Measurements from ENCODE around the gene GALNT18. TPM values are rescaled to one million over a fixed set of nuclear protein-coding genes. Genes with fewer than 3 reads are reported as not detected.

The GALNT18 gene
- total RNA-seq, 1 donor from 2014 or later, result not detected

- intact Hi-C loops (cut with micrococcal nuclease), result no loop called here
- POLR2A ChIA-PET, result no interaction called here
- H3K36me3 Mint-ChIP-seq (ENCODE audit: low read depth), result no peaks in the 10 kb centered on the region
- H3K4me1 Mint-ChIP-seq, result no peaks in the 10 kb centered on the region
- H3K27ac Mint-ChIP-seq, result no peak overlapping the region
- ATAC-seq (ENCODE audit: low read depth) (no peak), DNase-seq (no peak)
- H3K4me3 Mint-ChIP-seq, result no peak overlapping the region
- CTCF ChIA-PET, result no interaction called here
- no peaks in the 10 kb centered on the region for H3K9me3 Mint-ChIP-seq
- TF ChIP-seq CTCF (IDR thresholded peaks at IDR 0.05), result no peak
- H3K27me3 Mint-ChIP-seq, result peaks cover 10% of the 10 kb centered on the region
Observed at GRCh38 chr11:11660363-11660740, 38.5 kb upstream of the GALNT18 start.

DNA sequence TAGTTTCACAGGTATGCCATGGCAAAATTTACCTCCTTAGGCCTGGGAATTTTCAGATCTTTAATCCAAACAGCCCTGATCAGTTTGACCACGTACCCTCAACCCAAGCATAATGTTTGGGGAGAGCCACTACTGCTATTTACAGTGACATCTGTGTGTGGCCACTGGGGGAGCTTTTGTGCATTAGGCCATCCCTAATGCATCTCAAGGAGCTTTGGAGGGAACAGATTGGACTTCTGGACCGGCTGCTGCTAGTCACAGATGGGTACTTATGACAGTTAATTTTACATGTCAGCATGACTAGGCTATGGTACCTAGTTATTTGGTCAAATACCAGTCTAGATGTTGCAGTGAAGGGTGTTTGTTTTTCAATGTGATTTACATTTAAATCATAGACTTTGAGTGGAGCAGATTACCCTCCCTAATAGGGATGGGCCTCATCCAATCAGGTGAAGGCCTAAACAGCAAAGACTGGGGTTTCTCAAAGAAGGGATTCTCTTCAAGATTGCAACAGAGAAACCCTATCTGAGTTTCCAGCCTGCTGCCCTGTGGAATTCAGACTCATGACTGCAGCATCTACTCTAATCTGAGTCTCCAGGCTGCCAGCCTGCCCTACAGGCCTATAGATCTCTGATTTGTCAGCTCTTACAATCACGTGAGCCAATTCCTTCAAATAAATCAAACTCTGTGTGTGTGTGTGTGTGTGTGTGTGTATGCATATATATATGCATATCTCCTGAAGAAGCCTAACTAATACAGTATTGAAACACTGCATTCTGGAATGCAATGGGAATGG is 38.0 kb upstream of the GALNT18 start:
- Mint-ChIP-seq H3K9me3 (no peaks in the 10 kb centered on the region), H3K27me3 (peaks cover 13% of the 10 kb centered on the region), H3K27ac (no peak overlapping the region), H3K4me1 (no peaks in the 10 kb centered on the region), H3K4me3 (no peak overlapping the region), H3K36me3 (ENCODE audit: low read depth) (no peaks in the 10 kb centered on the region)
- ATAC-seq (ENCODE audit: low read depth), result no peak
- ChIA-PET POLR2A (no interaction called here), CTCF (no interaction called here)
- no peak for TF ChIP-seq CTCF (IDR thresholded peaks at IDR 0.05)
- intact Hi-C loops (cut with micrococcal nuclease), result no loop called here
- no peak for DNase-seq

DNA sequence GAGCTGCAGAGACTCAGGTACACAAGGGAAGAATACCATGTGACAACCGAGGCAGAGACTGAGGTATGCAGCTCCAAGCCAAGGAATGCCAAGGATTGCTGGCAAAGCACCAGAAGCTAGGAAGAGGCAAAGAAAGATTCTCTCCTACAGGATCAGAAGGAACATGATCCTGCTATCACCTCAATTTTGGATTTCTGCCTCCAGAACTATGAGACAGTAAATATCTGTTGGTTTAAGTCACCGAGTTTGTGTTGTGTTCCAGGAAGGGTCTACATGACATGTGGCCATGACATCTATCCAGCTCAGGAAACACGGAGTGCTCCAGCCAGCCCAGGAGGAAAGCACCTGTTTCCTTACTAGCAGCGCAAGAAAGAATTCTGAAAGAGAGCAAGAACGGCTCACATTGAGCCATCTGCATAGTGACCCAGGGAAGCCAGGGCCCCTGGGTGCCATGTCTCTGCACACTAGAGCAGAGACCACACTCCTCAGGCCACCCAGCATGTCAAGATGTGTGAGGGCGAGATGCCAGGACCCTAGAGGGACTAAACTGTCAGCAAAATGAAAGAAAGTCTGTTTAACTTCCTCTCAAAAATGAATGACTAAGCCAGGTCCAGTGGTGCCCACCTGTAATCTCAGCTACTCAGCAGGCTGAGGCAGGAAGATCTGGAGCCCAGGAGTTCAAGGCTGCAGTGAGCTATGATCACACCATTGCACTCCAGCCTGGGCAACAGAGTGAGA is 35.6 kb upstream of the GALNT18 start:
- Mint-ChIP-seq H3K4me3 (no peak overlapping the region), H3K27me3 (peaks cover 13% of the 10 kb centered on the region), H3K36me3 (ENCODE audit: low read depth) (no peaks in the 10 kb centered on the region), H3K9me3 (no peaks in the 10 kb centered on the region), H3K4me1 (no peaks in the 10 kb centered on the region), H3K27ac (no peak overlapping the region)
- ATAC-seq (ENCODE audit: low read depth) (no peak), DNase-seq (no peak)
- intact Hi-C loops (cut with micrococcal nuclease), result no loop called here
- ChIA-PET POLR2A (no interaction called here), CTCF (no interaction called here)
- TF ChIP-seq CTCF (IDR thresholded peaks at IDR 0.05), result no peak

GRCh38 chr11:11641581-11641980 is 19.8 kb upstream of the GALNT18 start:
- H3K27ac Mint-ChIP-seq, result no peak overlapping the region
- intact Hi-C loops (cut with micrococcal nuclease), result no loop called here
- H3K27me3 Mint-ChIP-seq, result peaks cover 27% of the 10 kb centered on the region
- CTCF ChIA-PET, result no interaction called here
- TF ChIP-seq CTCF (IDR thresholded peaks at IDR 0.05), result no peak
- POLR2A ChIA-PET, result no interaction called here
- H3K36me3 Mint-ChIP-seq (ENCODE audit: low read depth), result no peaks in the 10 kb centered on the region
- H3K4me3 Mint-ChIP-seq, result no peak overlapping the region
- ATAC-seq (ENCODE audit: low read depth) (no peak), DNase-seq (no peak)
- H3K4me1 Mint-ChIP-seq, result no peaks in the 10 kb centered on the region
- no peaks in the 10 kb centered on the region for H3K9me3 Mint-ChIP-seq

GRCh38 chr11:11640996-11641395 is 19.2 kb upstream of the GALNT18 start:
- no peak overlapping the region for H3K27ac Mint-ChIP-seq
- ATAC-seq (ENCODE audit: low read depth), result no peak
- intact Hi-C loops (cut with micrococcal nuclease), result no loop called here
- H3K36me3 Mint-ChIP-seq (ENCODE audit: low read depth), result no peaks in the 10 kb centered on the region
- no peaks in the 10 kb centered on the region for H3K9me3 Mint-ChIP-seq
- peaks cover 25% of the 10 kb centered on the region for H3K27me3 Mint-ChIP-seq
- no peak for DNase-seq
- no peak overlapping the region for H3K4me3 Mint-ChIP-seq
- no peaks in the 10 kb centered on the region for H3K4me1 Mint-ChIP-seq
- ChIA-PET POLR2A (no interaction called here), CTCF (no interaction called here)
- no peak for TF ChIP-seq CTCF (IDR thresholded peaks at IDR 0.05)

Data from activated B cell treated with CpG ODN at 0.5 μM for 24 hours (primary cell).